Endodermal cell (in vitro differentiated cells): ENCODE measurements around the gene RNF212. TPM values are rescaled to one million over a fixed set of nuclear protein-coding genes. Genes with fewer than 3 reads are reported as not detected.

Source experiments
- DNase-seq: peaks from one replicate; pipeline ENCODE4 v3.0.0-alpha.2; 2017
- H3K27ac ChIP-seq: 2 replicates; pipeline ENCODE4 v1.5.1; 2013; ENCODE audit warnings: mild to moderate bottlenecking, low read depth, low read length, moderate library complexity
- H3K27me3 ChIP-seq: 2 replicates; pipeline ENCODE4 v1.6.1; 2013; ENCODE audit warnings: mild to moderate bottlenecking, low read length, moderate library complexity; ENCODE audit not compliant: insufficient read depth, control insufficient read depth, poor library complexity, severe bottlenecking
- H3K36me3 ChIP-seq: 2 replicates; pipeline ENCODE4 v1.7.0; 2013; ENCODE audit warnings: mild to moderate bottlenecking, low read length, moderate library complexity; ENCODE audit not compliant: control insufficient read depth, insufficient read depth
- H3K4me1 ChIP-seq: one replicate; pipeline ENCODE4 v1.7.0; 2013; ENCODE audit warnings: low read length; ENCODE audit not compliant: control insufficient read depth, insufficient read depth
- H3K4me3 ChIP-seq: 2 replicates; pipeline ENCODE4 v1.5.1; 2013; ENCODE audit warnings: mild to moderate bottlenecking, low read length, moderate library complexity
- H3K9ac ChIP-seq: 2 replicates; pipeline ENCODE4 v1.6.1; 2013; ENCODE audit warnings: mild to moderate bottlenecking, low read length, moderate library complexity; ENCODE audit not compliant: poor library complexity, severe bottlenecking; ENCODE audit errors: extremely low read depth
- H3K9me3 ChIP-seq: 2 replicates; pipeline ENCODE4 v1.6.1; 2013; ENCODE audit warnings: mild to moderate bottlenecking, low read length, moderate library complexity; ENCODE audit not compliant: control insufficient read depth
- H3K27ac Mint-ChIP-seq: 2 replicates; pipeline ENCODE4 v1.8.0; 2020; ENCODE audit warnings: mixed read lengths
- H3K27me3 Mint-ChIP-seq: 2 replicates; pipeline ENCODE4 v1.8.0; 2021; ENCODE audit warnings: mild to moderate bottlenecking, mixed read lengths; ENCODE audit not compliant: insufficient read depth
- H3K36me3 Mint-ChIP-seq: 2 replicates; pipeline ENCODE4 v1.8.0; 2020; ENCODE audit warnings: low read depth, mixed read lengths
- H3K4me1 Mint-ChIP-seq: 2 replicates; pipeline ENCODE4 v1.8.0; 2020; ENCODE audit warnings: mixed read lengths
- H3K4me3 Mint-ChIP-seq: 2 replicates; pipeline ENCODE4 v1.8.0; 2020; ENCODE audit warnings: mild to moderate bottlenecking, moderate library complexity, mixed read lengths
- H3K9me3 Mint-ChIP-seq: 2 replicates; pipeline ENCODE4 v1.8.0; 2020; ENCODE audit warnings: mild to moderate bottlenecking, mixed read lengths
- WGBS, 2 experiments: methylation state at CpG; one replicate each; pipeline versions ENCODE4 v1.1.5 to v1.1.7; 2013; ENCODE audit warnings: missing lambda C conversion rate in 2 of 2, mixed read lengths in 1 of 2; ENCODE audit not compliant: insufficient coverage in 1 of 2, insufficient read length in 1 of 2; 5-methylcytosine and 5-hydroxymethylcytosine counted together
- total RNA-seq, 2 donors: library from RNA; stranded (reverse); fragmentation: NEBNext Ultra II Directional in 1 of 2; extraction: Animal tissue kit (Norgen Biotek cat#: 25700) in 1 of 2; gene quantifications; 2 replicates in 1 of 2; 3 replicates in 1 of 2; pipeline ENCODE4 v1.2.1, GENCODE V29; 2021
- TF ChIP-seq, protein P1 (sequence below): fragments of 200-600 bp; sonication (generic); conservative IDR thresholded peaks from 2 replicates; pipeline ENCODE4 v1.5.0; 2021; ENCODE audit warnings: antibody characterized with exemption, mild to moderate bottlenecking

The RNF212 gene
- total RNA-seq, 2 donors from 2014 or later, result 3.4 to 5.6 TPM

DNA sequence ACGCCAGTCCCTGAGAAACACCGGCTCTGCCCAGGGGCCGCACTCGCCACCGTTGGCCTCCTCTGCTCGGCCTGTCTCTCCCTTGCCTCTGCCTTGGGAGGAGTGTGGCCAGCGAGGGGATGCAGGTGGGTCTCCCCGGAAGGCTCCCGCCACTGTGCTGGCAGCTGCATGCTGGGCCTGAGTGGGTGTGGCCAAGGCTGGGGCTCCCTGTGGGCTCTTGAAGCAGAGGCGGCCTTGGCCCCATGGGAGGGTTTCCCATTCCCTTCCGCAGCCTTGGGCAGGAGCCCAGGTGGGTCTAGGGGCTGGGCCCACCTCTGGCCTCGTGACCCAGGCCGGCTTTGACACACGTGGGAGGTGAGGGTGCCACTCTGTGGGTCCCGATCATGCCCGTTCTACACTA lies 82.8 kb downstream of the RNF212 start:
- Histone ChIP-seq H3K36me3 (peaks cover 7% of the 10 kb centered on the region), H3K4me3 (no peak overlapping the region), H3K4me1 (no peaks in the 10 kb centered on the region), H3K9ac (no peak overlapping the region), H3K27me3 (no peaks in the 10 kb centered on the region), H3K27ac (no peak overlapping the region), H3K9me3 (no peaks in the 10 kb centered on the region)
- Mint-ChIP-seq H3K4me3 (no peak overlapping the region), H3K36me3 (peaks cover 8% of the 10 kb centered on the region), H3K27ac (no peak overlapping the region), H3K4me1 (no peaks in the 10 kb centered on the region), H3K27me3 (no peaks in the 10 kb centered on the region), H3K9me3 (no peaks in the 10 kb centered on the region)
- DNase-seq, result no peak
- TF ChIP-seq, protein P1, sequence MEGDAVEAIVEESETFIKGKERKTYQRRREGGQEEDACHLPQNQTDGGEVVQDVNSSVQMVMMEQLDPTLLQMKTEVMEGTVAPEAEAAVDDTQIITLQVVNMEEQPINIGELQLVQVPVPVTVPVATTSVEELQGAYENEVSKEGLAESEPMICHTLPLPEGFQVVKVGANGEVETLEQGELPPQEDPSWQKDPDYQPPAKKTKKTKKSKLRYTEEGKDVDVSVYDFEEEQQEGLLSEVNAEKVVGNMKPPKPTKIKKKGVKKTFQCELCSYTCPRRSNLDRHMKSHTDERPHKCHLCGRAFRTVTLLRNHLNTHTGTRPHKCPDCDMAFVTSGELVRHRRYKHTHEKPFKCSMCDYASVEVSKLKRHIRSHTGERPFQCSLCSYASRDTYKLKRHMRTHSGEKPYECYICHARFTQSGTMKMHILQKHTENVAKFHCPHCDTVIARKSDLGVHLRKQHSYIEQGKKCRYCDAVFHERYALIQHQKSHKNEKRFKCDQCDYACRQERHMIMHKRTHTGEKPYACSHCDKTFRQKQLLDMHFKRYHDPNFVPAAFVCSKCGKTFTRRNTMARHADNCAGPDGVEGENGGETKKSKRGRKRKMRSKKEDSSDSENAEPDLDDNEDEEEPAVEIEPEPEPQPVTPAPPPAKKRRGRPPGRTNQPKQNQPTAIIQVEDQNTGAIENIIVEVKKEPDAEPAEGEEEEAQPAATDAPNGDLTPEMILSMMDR, result no peak
- 91% methylated on average over 3 to 16 of the region's 16 CpGs for WGBS, 2 experiments

DNA sequence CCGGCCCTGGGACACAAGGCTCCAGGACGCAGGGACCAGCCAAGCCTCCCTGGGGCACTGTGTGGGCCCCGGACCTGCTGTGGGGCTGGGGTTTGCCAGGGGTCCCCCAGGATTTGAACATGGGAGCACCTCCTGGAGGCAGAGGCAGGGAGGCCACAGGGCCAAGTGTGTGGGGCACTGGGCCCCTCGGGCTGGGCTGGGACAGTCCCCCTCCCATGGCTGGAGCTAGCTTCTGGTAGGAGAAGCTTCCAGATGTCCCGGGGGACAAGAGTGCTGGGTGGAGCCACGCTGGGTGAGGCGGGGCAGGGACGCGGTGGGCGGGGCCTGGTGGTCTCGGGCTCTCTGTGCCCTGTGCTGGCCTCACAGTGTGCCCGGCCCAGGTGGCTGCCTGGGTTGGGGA lies 83.3 kb downstream of the RNF212 start:
- 80 to 100% methylated on average over 1 to 12 of the region's 12 CpGs for WGBS, 2 experiments
- Mint-ChIP-seq H3K4me3 (no peak overlapping the region), H3K36me3 (peaks cover 13% of the 10 kb centered on the region), H3K9me3 (no peaks in the 10 kb centered on the region), H3K4me1 (no peaks in the 10 kb centered on the region), H3K27ac (no peak overlapping the region), H3K27me3 (no peaks in the 10 kb centered on the region)
- H3K9ac ChIP-seq, result no peak overlapping the region
- TF ChIP-seq, protein P1, result no peak
- H3K27me3 ChIP-seq, result no peaks in the 10 kb centered on the region
- DNase-seq, result peak; percentile 82
- H3K27ac ChIP-seq, result no peak overlapping the region
- no peak overlapping the region for H3K4me3 ChIP-seq
- no peaks in the 10 kb centered on the region for H3K9me3 ChIP-seq
- peaks cover 12% of the 10 kb centered on the region for H3K36me3 ChIP-seq
- no peaks in the 10 kb centered on the region for H3K4me1 ChIP-seq

DNA sequence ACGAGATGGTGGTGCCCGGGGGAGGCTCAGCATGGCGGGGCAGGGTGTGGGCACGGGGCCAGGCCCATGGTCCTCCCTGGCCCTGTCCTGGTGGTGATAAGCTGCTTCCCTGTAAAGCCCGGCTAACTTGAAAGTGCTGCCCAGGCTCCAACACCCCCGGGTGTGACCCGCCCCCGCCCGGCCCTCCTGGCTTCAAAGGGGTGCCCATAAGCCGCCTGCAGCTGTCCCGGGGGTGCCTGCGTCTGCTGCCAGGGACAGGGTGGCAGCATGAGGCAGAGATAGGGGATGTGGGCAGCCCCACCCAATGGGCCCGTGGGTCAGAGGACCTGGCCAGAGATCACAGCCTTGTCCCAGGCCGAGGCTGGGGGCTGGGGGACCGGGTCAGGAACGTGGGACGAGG lies 83.8 kb downstream of the RNF212 start:
- Mint-ChIP-seq H3K27me3 (no peaks in the 10 kb centered on the region), H3K4me1 (no peaks in the 10 kb centered on the region), H3K9me3 (no peaks in the 10 kb centered on the region), H3K36me3 (peaks cover 16% of the 10 kb centered on the region), H3K27ac (no peak overlapping the region), H3K4me3 (no peak overlapping the region)
- peaks cover 13% of the 10 kb centered on the region for H3K36me3 ChIP-seq
- H3K27me3 ChIP-seq, result no peaks in the 10 kb centered on the region
- TF ChIP-seq, protein P1, result no peak
- no peak overlapping the region for H3K27ac ChIP-seq
- WGBS, 2 experiments, result 92 to 98% methylated on average over 9 to 17 of the region's 17 CpGs
- no peaks in the 10 kb centered on the region for H3K9me3 ChIP-seq
- no peaks in the 10 kb centered on the region for H3K4me1 ChIP-seq
- no peak overlapping the region for H3K9ac ChIP-seq
- H3K4me3 ChIP-seq, result no peak overlapping the region
- DNase-seq, result no peak
